Measurements from ENCODE around the gene CTPS1. TPM values are rescaled to one million over a fixed set of nuclear protein-coding genes. Genes with fewer than 3 reads are reported as not detected.

The CTPS1 gene
- total RNA-seq, 1 experiment from 2014 or later, result 66.4 TPM

DNA sequence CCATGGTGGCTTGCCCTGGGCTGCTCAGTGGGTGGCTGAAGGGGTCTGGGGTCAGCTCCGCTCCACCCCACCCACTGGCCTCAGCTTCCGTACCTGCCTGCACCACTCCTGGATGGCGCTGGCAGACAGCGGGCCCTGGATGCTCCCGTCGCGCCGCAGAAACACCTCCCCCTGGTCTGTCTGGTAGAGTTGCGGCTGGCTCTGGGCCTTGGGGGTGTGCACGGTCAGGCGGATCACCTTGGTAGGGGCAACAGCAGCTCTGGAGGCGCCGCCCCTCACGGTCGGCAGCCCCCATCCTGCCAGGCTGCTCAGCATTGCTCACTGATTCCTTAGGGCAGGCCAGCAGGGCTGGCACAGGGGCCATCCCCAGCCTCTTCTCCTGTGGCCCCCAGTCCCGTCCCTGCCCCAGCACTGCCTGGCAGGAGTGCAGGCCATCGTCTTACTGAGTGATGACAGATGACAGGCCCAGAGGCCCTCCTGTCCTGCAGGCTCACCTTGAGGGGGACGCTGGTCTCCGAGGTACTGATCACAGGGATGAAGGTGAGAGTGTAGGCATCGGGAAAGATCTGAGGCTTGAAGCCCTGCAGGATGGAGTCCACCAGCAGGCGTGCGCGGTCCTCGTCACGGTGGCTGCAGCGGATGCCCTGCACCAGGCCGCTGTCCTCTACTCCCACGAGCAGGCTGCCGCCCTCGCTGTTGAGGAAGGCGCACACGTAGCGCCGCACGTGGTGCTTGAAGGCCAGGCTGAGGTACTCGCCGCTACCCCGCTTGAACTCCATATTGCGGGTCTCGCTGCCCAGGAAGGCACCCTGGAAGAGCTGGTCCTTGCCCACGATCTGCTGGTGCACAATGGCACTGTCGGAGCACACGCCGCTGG, 37.9 kb downstream of the CTPS1 start:
- H3K79me2 ChIP-seq (ENCODE audit: insufficient read depth, low read length), result peaks cover 3% of the 10 kb centered on the region; the same call in 1 of the 2 replicates
- no peaks in the 10 kb centered on the region for H3K9me3 ChIP-seq (ENCODE audit: control insufficient read depth in 1 of 2, insufficient read depth in 1 of 2, low read depth in 1 of 2, low read length in 2 of 2)
- no peak overlapping the region for H3K4me3 ChIP-seq (replicated peaks in 1 of 2; ENCODE audit: low read depth in 1 of 2, low read length in 2 of 2)
- no peak overlapping the region for H3K27ac ChIP-seq (ENCODE audit: low read depth, low read length)
- H3K9me2 ChIP-seq (ENCODE audit: insufficient read depth), result no peaks in the 10 kb centered on the region
- no peaks in the 10 kb centered on the region for H3K4me1 ChIP-seq (ENCODE audit: control insufficient read depth in 1 of 2, insufficient read depth in 2 of 2, low read length in 2 of 2)
- ChIA-PET POLR2A (no interaction called here), CTCF (no interaction called here), RAD21 (ENCODE audit: low non-redundant PET in 1 of 2, low total read pairs in 2 of 2, uncharacterized antibody in 2 of 2, unreplicated experiment in 2 of 2) (no interaction called here)
- intact Hi-C loops (cut with micrococcal nuclease), result no loop called here
- no peak for DNase-seq (ENCODE audit: low read depth, low spot score)
- no peak overlapping the region for H2AFZ ChIP-seq (ENCODE audit: low read depth, low read length, poor library complexity, severe bottlenecking)
- H3K4me2 ChIP-seq (ENCODE audit: low read length), result no peak overlapping the region
- no peak overlapping the region for H3K9ac ChIP-seq (ENCODE audit: low read length)
- H3K36me3 ChIP-seq (ENCODE audit: control insufficient read depth in 1 of 2, insufficient read depth in 2 of 2, low read length in 2 of 2), result peaks cover 15 to 34% of the 10 kb centered on the region in 2 experiments; a peak in 3 of 4 replicates
- H4K20me1 ChIP-seq (ENCODE audit: insufficient read depth), result no peaks in the 10 kb centered on the region
- H3K27me3 ChIP-seq (ENCODE audit: insufficient read depth, low read length), result no peaks in the 10 kb centered on the region
- BruUV-seq (replicated peaks), result no TSS peak
- no peak for ATAC-seq
- TF ChIP-seq SRF (IDR thresholded peaks at IDR 0.05; ENCODE audit: low read depth) (no peak), ELF1 (IDR thresholded peaks at IDR 0.05; ENCODE audit: borderline replicate concordance, low read depth) (no peak), TCF7L2 (IDR thresholded peaks at IDR 0.05; ENCODE audit: borderline replicate concordance, extremely low read depth, insufficient read depth, insufficient read length) (no peak), EZH2 (IDR thresholded peaks at IDR 0.05) (no peak), EGR1 (IDR thresholded peaks at IDR 0.05; ENCODE audit: low read depth) (no peak), YY1 (IDR thresholded peaks at IDR 0.05; ENCODE audit: extremely low read depth, insufficient replicate concordance, low read depth, low read length) (no peak), SIN3A (IDR thresholded peaks at IDR 0.05; ENCODE audit: low read depth) (no peak), FOSL1 (IDR thresholded peaks at IDR 0.05; ENCODE audit: low read depth) (no peak), SP1 (IDR thresholded peaks at IDR 0.05; ENCODE audit: low read depth) (no peak), POLR2AphosphoS5 (IDR thresholded peaks at IDR 0.05; ENCODE audit: low read depth, low read length) (no peak), ZFX (IDR thresholded peaks at IDR 0.05) (no peak), JUND (IDR thresholded peaks at IDR 0.05) (no peak), POLR2A (IDR thresholded peaks at IDR 0.05; ENCODE audit: borderline replicate concordance, extremely low read depth, insufficient read depth, insufficient read length) (no peak), RAD21 (IDR thresholded peaks at IDR 0.05; ENCODE audit: low read depth) (no peak), EZH2phosphoT487 (IDR thresholded peaks at IDR 0.05; ENCODE audit: borderline replicate concordance) (no peak), ZNF274 (IDR thresholded peaks at IDR 0.05; ENCODE audit: low read depth, low read length) (no peak)
- TF ChIP-seq, protein P1, sequence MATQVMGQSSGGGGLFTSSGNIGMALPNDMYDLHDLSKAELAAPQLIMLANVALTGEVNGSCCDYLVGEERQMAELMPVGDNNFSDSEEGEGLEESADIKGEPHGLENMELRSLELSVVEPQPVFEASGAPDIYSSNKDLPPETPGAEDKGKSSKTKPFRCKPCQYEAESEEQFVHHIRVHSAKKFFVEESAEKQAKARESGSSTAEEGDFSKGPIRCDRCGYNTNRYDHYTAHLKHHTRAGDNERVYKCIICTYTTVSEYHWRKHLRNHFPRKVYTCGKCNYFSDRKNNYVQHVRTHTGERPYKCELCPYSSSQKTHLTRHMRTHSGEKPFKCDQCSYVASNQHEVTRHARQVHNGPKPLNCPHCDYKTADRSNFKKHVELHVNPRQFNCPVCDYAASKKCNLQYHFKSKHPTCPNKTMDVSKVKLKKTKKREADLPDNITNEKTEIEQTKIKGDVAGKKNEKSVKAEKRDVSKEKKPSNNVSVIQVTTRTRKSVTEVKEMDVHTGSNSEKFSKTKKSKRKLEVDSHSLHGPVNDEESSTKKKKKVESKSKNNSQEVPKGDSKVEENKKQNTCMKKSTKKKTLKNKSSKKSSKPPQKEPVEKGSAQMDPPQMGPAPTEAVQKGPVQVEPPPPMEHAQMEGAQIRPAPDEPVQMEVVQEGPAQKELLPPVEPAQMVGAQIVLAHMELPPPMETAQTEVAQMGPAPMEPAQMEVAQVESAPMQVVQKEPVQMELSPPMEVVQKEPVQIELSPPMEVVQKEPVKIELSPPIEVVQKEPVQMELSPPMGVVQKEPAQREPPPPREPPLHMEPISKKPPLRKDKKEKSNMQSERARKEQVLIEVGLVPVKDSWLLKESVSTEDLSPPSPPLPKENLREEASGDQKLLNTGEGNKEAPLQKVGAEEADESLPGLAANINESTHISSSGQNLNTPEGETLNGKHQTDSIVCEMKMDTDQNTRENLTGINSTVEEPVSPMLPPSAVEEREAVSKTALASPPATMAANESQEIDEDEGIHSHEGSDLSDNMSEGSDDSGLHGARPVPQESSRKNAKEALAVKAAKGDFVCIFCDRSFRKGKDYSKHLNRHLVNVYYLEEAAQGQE (IDR thresholded peaks at IDR 0.05; ENCODE audit: low read depth), result no peak
- TF ChIP-seq, protein P2, sequence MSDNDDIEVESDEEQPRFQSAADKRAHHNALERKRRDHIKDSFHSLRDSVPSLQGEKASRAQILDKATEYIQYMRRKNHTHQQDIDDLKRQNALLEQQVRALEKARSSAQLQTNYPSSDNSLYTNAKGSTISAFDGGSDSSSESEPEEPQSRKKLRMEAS (IDR thresholded peaks at IDR 0.05), result no peak
- TF ChIP-seq, protein P3, sequence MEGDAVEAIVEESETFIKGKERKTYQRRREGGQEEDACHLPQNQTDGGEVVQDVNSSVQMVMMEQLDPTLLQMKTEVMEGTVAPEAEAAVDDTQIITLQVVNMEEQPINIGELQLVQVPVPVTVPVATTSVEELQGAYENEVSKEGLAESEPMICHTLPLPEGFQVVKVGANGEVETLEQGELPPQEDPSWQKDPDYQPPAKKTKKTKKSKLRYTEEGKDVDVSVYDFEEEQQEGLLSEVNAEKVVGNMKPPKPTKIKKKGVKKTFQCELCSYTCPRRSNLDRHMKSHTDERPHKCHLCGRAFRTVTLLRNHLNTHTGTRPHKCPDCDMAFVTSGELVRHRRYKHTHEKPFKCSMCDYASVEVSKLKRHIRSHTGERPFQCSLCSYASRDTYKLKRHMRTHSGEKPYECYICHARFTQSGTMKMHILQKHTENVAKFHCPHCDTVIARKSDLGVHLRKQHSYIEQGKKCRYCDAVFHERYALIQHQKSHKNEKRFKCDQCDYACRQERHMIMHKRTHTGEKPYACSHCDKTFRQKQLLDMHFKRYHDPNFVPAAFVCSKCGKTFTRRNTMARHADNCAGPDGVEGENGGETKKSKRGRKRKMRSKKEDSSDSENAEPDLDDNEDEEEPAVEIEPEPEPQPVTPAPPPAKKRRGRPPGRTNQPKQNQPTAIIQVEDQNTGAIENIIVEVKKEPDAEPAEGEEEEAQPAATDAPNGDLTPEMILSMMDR (IDR thresholded peaks at IDR 0.05 in 2 of 3, conservative IDR thresholded peaks at IDR 0.05 in 1 of 3; ENCODE audit: borderline replicate concordance in 1 of 3, insufficient read depth in 1 of 3, low read depth in 2 of 3, low read length in 2 of 3), result no peak
- TF ChIP-seq, protein P4, sequence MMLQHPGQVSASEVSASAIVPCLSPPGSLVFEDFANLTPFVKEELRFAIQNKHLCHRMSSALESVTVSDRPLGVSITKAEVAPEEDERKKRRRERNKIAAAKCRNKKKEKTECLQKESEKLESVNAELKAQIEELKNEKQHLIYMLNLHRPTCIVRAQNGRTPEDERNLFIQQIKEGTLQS (IDR thresholded peaks at IDR 0.05), result no peak
